A673 (cell line): ENCODE data around the gene PEAR1.

Experiments
- EZH2 ChIP-seq: fragments of 200-600 bp; sonication (generic); IDR thresholded peaks from 2 replicates; pipeline ENCODE4 v1.6.1; 2017; ENCODE audit warnings: borderline replicate concordance, low read depth, mild to moderate bottlenecking, mixed read lengths, antibody characterized with exemption, low read length; ENCODE audit not compliant: poor library complexity, severe bottlenecking
- TF ChIP-seq, protein P1 (sequence below): fragments of 300-800, 200-600 bp; sonication (generic); conservative IDR thresholded peaks from 2 replicates; pipeline ENCODE4 v1.5.1; 2017; ENCODE audit warnings: low read depth, mild to moderate bottlenecking, antibody characterized with exemption, low read length, moderate library complexity, mixed read lengths

GRCh38 chr1:156942176-156942575, 48.7 kb downstream of the PEAR1 start:
- TF ChIP-seq, protein P1, sequence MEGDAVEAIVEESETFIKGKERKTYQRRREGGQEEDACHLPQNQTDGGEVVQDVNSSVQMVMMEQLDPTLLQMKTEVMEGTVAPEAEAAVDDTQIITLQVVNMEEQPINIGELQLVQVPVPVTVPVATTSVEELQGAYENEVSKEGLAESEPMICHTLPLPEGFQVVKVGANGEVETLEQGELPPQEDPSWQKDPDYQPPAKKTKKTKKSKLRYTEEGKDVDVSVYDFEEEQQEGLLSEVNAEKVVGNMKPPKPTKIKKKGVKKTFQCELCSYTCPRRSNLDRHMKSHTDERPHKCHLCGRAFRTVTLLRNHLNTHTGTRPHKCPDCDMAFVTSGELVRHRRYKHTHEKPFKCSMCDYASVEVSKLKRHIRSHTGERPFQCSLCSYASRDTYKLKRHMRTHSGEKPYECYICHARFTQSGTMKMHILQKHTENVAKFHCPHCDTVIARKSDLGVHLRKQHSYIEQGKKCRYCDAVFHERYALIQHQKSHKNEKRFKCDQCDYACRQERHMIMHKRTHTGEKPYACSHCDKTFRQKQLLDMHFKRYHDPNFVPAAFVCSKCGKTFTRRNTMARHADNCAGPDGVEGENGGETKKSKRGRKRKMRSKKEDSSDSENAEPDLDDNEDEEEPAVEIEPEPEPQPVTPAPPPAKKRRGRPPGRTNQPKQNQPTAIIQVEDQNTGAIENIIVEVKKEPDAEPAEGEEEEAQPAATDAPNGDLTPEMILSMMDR: no peak
- no peak for TF ChIP-seq EZH2
